ENCODE data around the gene C2CD4C.
"Not testable (repeated sequence)": the region's sequence is repeated elsewhere in the genome, so short reads cannot be mapped to it uniquely, and the experiment has no call there.

C2CD4C gene

GRCh38 chr19:416416-416815, 7.5 kb upstream of the C2CD4C start:
- H3K27ac ChIP-seq: no peak overlapping the region
- TF ChIP-seq CTCF (conservative IDR thresholded peaks at IDR 0.05): no peak

- no peak overlapping the region for H3K27ac ChIP-seq
- TF ChIP-seq CTCF (conservative IDR thresholded peaks at IDR 0.05): no peak
Observed at GRCh38 chr19:415292-415691, 6.3 kb upstream of the C2CD4C start.

- H3K27ac ChIP-seq: no peak overlapping the region
- TF ChIP-seq CTCF (conservative IDR thresholded peaks at IDR 0.05): no peak
Observed at GRCh38 chr19:413756-414420, 4.9 kb upstream of the C2CD4C start.

DNA sequence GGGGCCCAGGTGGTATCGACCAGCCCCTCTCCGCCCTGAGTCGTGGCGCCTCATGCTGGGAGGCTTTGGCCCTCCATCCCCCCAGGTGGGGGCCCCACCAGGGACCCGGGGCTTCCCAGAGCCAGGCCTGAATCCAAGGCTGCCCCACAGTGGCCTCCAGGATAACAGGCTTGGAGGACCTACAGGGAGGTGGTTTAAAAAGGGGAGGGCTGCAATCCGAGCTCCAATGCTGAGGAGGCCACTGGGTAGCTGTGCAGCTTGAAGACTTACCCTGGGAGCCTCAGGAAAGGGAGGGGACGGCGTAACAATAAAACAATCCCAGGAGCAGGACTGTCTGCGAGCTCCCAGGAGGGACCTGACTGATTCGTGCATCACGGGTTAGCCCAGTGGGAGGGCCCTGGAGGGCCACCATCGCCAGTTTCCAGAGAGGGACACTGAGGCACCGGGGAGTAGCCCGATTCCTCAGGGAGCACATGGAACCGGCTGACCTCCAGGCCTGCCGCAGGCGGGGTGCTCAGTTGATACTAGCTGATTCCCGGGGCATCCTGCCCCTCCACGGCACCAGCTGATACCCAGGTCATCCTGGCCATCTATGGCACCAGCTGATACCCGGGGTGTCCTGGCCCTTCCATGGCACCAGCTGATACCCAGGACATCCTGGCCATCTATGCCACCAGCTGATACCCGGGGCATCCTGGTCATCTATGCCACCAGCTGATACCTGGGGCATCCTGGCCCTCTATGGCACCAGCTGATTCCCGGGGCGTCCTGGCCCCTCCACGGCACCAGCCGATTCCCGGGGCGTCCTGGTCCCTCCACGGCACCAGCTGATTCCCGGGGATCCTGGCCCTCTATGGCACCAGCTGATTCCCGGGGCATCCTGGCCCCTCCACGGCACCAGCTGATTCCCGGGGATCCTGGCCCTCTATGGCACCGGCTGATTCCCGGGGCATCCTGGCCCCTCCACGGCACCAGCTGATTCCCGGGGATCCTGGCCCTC, 3.7 kb upstream of the C2CD4C start:
- TF ChIP-seq CTCF (conservative IDR thresholded peaks at IDR 0.05): no peak

DNA sequence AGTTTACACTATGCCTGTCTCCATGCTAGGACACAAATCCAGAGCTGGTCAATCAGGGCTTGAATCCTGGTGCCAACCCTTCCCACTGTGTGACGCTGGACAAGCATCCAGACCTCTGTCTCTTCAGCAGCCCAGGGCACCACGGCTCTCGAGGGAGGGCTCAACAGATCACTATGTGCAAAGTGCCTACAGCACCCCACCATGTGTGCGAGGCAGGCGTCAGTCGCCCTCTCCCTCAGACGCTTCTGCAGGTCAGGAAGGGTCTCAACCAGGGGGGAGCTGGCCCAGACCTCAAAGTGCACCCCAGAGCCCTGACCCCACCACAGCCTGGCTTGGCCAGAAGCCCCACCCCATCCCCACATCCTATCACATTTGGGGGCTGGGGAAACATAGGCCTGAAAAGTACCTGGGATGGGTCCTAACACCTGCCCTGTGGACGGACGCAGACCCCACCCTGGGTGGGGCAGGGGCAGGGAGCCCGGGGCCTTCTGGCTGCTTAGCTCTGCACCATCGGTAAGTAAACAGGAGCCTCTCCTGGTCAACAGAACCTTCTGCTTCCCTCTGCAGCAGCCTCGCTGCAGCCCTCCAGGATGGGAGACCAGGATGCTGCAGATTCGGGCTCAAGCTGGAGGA, 2.9 kb upstream of the C2CD4C start:
- no peak for TF ChIP-seq CTCF (conservative IDR thresholded peaks at IDR 0.05)
- no peak overlapping the region for H3K27ac ChIP-seq

More for the DNA sequence above, 3.7 kb upstream of the C2CD4C start:
- no peak overlapping the region for H3K27ac ChIP-seq

DNA sequence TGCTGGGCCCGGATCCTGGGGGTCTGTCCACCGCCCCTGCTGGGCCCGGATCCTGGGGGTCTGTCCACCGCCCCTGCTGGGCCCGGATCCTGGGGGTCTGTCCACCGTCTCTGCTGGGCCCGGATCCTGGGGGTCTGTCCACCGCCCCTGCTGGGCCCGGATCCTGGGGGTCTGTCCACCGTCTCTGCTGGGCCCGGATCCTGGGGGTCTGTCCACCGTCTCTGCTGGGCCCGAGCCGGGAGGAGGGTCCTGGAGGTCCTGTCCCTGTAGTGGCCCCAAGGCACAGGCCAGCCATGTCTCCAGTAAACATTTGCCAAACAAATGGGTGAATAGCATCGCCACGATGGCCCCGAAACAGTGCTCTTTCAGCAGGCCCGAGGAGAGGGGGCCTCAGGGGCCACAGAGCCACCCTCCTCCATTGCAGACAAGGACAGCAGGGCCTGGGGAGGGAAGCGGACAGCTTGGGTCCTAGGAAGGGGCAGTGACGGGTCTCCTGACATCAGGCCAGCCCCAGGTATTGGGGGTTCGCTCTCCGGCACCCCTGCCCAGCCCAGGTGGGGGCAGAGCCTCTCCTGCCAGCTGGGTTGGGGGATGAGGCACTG, 2.3 kb upstream of the C2CD4C start:
- H3K27ac ChIP-seq: not testable (repeated sequence)

DNA sequence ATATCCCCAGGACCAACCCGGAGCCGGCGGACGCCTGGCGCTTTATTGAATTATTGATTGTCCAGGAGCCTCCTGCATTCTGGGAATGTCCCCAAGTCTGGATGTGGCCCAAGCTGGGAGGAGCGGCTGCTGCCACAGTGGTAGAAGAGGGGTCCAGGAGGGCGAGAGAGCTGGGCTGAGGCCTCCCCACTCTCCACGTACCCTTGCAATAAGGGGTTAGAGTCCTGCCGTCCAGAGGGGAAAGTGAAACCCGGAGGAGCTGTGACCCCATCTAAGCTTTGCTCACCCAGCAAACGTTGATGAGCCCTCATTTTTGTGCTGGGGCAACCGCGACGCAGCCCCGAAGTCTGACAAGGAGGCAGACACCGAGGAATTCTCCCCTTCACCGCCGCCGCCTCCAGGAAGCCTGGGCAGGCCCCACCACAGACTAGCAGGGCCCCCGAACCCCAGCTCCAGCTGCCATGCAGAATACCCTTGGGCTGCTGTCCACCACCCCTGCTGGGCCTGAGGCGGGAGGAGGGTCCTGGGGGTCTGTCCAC, 1.4 kb upstream of the C2CD4C start:
- H3K27ac ChIP-seq: no peak overlapping the region
- TF ChIP-seq CTCF (conservative IDR thresholded peaks at IDR 0.05): no peak
